ENCODE data around the gene ETV6.
A peak's percentile ranks its signal among the peaks of the same experiment; 100 is the strongest.
"Not testable (repeated sequence)": the region's sequence is repeated elsewhere in the genome, so short reads cannot be mapped to it uniquely, and the experiment has no call there.

The ETV6 gene

GRCh38 chr12:11621797-11622423, 27.6 kb upstream of the ETV6 start:
- H3K27ac ChIP-seq = peak overlapping the region; percentile 75
- TF ChIP-seq, protein P1, sequence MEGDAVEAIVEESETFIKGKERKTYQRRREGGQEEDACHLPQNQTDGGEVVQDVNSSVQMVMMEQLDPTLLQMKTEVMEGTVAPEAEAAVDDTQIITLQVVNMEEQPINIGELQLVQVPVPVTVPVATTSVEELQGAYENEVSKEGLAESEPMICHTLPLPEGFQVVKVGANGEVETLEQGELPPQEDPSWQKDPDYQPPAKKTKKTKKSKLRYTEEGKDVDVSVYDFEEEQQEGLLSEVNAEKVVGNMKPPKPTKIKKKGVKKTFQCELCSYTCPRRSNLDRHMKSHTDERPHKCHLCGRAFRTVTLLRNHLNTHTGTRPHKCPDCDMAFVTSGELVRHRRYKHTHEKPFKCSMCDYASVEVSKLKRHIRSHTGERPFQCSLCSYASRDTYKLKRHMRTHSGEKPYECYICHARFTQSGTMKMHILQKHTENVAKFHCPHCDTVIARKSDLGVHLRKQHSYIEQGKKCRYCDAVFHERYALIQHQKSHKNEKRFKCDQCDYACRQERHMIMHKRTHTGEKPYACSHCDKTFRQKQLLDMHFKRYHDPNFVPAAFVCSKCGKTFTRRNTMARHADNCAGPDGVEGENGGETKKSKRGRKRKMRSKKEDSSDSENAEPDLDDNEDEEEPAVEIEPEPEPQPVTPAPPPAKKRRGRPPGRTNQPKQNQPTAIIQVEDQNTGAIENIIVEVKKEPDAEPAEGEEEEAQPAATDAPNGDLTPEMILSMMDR (conservative IDR thresholded peaks at IDR 0.05) = no peak

GRCh38 chr12:11622876-11623281, 26.6 kb upstream of the ETV6 start:
- TF ChIP-seq, protein P1 (conservative IDR thresholded peaks at IDR 0.05) = peak; percentile 55
- peak overlapping the region; percentile 75 for H3K27ac ChIP-seq

DNA sequence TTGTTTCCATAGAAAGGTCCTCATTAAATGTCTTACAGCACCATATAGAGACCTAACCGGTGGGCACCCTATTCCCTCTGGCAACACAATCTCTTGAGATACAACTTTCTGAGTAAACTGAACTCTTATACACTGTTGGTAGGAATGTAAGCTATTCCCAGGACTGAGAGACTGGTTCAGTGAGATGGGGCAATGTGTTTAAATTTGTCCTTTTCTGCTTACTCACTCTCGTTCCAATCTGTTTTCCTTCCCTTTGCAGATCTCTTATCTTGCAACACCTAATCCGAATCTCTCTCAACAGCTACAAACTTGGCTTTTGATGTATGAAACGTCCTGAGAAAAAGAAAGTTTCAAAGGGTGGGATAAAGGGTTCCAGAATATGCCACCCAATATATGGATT, 26.1 kb upstream of the ETV6 start:
- H3K27ac ChIP-seq = peak overlapping the region; percentile 75
- TF ChIP-seq, protein P1 (conservative IDR thresholded peaks at IDR 0.05) = no peak

DNA sequence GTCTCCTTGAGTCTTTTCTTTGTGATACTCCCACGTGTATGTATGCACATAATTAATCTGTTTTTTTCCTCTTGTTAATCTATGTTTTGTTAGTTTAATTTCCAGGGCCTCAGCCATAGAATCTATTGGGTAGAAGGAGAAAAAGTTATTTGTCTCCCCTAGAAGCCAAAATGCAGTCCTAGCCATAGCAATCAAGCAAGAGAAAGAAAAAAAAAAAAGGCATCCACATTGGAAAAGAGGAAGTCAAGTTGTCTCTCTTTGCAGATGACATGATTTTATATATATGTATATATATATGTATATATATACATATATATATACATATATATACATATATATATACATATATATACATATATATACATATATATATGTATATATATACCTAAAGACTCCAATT, 25.4 kb upstream of the ETV6 start:
- H3K27ac ChIP-seq = peak overlapping the region; percentile 75
- TF ChIP-seq, protein P1 (conservative IDR thresholded peaks at IDR 0.05) = no peak

- peak overlapping the region; percentile 11; the same call in 1 of the 2 replicates for H3K27ac ChIP-seq
Observed at GRCh38 chr12:11627709-11628108, 21.8 kb upstream of the ETV6 start.

DNA sequence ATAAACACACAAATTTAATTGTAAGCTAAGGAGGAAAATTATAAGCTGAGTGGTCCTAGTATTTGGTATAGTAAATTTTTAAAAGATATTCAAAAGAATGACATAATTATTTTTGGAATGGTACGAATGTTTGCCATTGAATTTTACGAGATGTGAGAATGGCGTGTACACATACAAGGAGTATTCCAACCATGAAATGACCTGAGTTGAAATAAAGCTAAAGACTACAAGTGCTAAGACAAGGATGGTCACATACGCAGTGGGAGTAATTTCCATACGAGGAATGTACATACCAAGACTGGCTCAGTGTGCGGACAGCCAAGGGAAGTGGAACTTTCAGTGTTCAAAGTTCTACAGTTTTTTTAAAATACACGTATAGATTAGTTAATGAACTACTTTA, 21.1 kb upstream of the ETV6 start:
- peak overlapping the region; percentile 11 for H3K27ac ChIP-seq
- TF ChIP-seq, protein P1 (conservative IDR thresholded peaks at IDR 0.05) = no peak

GRCh38 chr12:11630046-11630706, 19.3 kb upstream of the ETV6 start:
- TF ChIP-seq, protein P1 (conservative IDR thresholded peaks at IDR 0.05) = no peak
- no peak overlapping the region for H3K27ac ChIP-seq

- TF ChIP-seq, protein P1 (conservative IDR thresholded peaks at IDR 0.05) = no peak
- H3K27ac ChIP-seq = no peak overlapping the region
Observed at GRCh38 chr12:11631288-11631687, 18.2 kb upstream of the ETV6 start.

GRCh38 chr12:11631881-11632280, 17.6 kb upstream of the ETV6 start:
- not testable (repeated sequence) for H3K27ac ChIP-seq
